ENCODE data around the gene NPFFR2.

The NPFFR2 gene

GRCh38 chr4:72016011-72016410 lies 15.8 kb upstream of the NPFFR2 start:
- no peak for TF ChIP-seq CTCF (IDR thresholded peaks at IDR 0.05; ENCODE audit: borderline replicate concordance, insufficient read depth, low read depth, low read length)
- no peak overlapping the region for H3K4me3 ChIP-seq (ENCODE audit: low read depth, low read length)

DNA sequence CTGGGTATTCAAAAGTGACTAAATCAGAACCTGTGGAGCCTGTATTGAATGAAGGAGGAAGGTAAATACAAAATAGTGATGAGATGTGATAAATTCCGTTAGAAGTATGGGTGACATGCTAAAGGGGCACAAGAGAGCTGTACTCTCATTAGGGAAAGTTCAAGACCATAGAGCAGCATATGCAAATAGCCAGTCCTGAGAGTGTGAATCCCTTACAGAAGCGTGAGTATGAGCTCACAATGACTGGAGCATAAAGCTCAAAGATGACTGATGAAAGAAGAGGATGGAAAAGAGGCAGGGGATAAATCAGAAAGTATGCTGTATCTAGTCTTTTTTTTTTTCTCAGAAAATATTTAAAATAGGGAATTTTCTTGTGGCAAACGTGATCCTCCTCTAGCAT lies 12.1 kb upstream of the NPFFR2 start:
- TF ChIP-seq CTCF (IDR thresholded peaks at IDR 0.05; ENCODE audit: borderline replicate concordance, insufficient read depth, low read depth, low read length) = no peak
- H3K4me3 ChIP-seq (ENCODE audit: low read depth, low read length) = no peak overlapping the region

DNA sequence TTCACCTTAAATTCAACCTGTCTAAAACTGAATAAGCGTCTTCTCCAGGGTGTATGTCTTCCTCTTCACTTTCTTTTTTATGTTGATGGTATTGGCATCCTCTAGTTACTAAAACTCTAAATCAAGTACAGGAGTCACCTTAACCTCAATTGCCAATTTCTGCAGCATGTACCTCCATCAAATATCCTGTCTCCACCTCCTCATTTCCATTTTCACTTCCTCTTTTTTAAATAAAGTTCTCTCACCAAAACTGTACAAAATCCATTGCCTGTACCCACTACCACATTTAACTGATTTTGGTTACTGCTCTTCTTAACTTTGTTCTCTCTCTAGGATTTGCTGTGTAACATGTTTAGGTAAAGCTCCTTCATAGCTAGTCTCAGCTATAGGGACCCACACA lies 9.2 kb upstream of the NPFFR2 start:
- no peak overlapping the region for H3K4me3 ChIP-seq (ENCODE audit: low read depth, low read length)
- no peak for TF ChIP-seq CTCF (IDR thresholded peaks at IDR 0.05; ENCODE audit: borderline replicate concordance, insufficient read depth, low read depth, low read length)

DNA sequence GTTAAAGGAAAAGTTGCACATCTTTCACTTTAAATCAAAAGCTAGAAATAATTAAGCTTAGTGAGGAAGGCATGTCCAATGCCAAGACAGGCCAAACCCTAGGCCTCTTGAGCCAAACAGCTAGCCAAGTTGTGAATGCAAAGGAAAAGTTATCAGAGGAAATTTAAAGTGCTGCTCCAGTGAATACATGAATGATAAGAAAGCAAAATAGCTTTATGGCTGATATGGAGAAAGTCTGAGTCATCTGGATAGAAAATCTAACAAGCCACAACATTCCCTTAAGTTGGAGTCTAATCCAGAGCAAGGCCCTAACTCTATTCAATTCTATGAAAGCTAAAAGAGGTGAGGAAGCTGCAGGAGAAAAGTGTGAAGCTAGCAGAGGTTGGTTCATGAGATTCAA lies 23.8 kb downstream of the NPFFR2 start:
- no peak for TF ChIP-seq CTCF (IDR thresholded peaks at IDR 0.05; ENCODE audit: borderline replicate concordance, insufficient read depth, low read depth, low read length)
- H3K4me3 ChIP-seq (ENCODE audit: low read depth, low read length) = no peak overlapping the region

DNA sequence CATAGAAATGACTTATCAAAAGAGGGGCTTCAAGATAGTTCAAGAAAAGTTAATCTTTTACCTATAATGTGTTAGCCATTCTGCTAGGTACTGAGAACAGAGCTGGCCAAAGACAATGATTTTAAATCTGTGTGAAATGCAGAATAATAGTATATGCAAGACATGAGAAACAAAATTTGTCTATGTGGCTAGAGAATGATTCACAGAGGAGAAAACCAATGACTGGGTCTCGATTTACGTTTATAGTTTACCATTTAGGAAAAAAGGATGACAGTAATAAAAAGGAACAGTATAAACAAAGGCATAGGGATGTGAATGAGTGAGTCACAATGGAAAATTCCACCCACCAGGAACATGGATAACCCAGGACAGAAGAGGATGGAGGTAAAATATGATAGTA lies 31.9 kb downstream of the NPFFR2 start:
- TF ChIP-seq CTCF (IDR thresholded peaks at IDR 0.05; ENCODE audit: borderline replicate concordance, insufficient read depth, low read depth, low read length) = no peak

DNA sequence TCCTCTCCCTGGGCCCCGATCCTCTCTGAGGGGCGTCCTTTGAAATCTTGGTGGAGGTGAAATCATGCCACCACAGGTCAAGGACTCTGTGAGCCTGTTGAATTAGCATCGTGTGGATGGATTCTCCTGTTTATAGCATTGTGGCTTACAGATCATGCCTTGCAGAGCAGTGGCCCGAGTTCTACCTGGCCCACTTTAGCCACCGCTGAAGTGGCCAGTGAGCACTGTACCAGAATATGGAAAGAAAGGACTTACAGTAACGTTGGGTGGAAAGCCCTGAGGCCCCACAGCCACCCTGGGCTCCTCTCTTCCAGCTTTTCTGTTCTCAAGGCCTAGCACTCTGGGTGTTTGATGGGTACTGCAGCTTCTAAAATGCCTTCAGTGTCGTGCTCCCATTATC lies 35.3 kb downstream of the NPFFR2 start:
- H3K4me3 ChIP-seq (ENCODE audit: low read depth, low read length) = no peak overlapping the region
- TF ChIP-seq CTCF (IDR thresholded peaks at IDR 0.05; ENCODE audit: borderline replicate concordance, insufficient read depth, low read depth, low read length) = no peak

More for the DNA sequence above, 31.9 kb downstream of the NPFFR2 start:
- no peak overlapping the region for H3K4me3 ChIP-seq (ENCODE audit: low read depth, low read length)

DNA sequence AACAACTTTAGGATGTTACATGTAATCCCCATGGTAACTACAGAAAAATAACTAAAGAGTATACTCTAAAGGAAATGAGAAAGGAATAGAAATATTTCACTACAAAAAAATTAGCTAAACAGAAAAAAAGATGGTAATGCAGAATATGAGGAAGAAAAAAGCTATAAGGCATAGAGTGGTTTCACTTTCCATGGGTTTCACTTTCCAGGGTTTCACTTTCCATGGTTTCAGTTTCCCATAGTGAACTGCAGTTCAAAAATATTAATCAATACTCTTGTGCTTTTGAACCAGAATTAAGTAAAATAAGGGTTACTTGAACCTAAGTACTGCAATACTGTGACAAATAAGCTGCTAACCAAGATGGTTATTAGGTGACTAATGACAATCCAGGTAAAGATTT lies 42.0 kb downstream of the NPFFR2 start:
- H3K4me3 ChIP-seq (ENCODE audit: low read depth, low read length) = no peak overlapping the region
- TF ChIP-seq CTCF (IDR thresholded peaks at IDR 0.05; ENCODE audit: borderline replicate concordance, insufficient read depth, low read depth, low read length) = no peak

Measured in GM12875 (cell line).